ENCODE results near the gene NFIB. TPM values are rescaled to one million over a fixed set of nuclear protein-coding genes. Genes with fewer than 3 reads are reported as not detected.

NFIB gene
- total RNA-seq, 1 donor, result 12.1 TPM

- no peak for DNase-seq (ENCODE audit: low read depth)
- no peak overlapping the region for H3K4me3 ChIP-seq (ENCODE audit: low read depth, low read length)
- no peak for TF ChIP-seq CTCF (IDR thresholded peaks at IDR 0.05; ENCODE audit: insufficient read depth, low read depth, low read length)
These were observed 13.4 kb downstream of the NFIB start for GRCh38 chr9:14300588-14300987.

- no peak overlapping the region for H3K4me3 ChIP-seq (ENCODE audit: low read depth, low read length)
- no peak for DNase-seq (ENCODE audit: low read depth)
- no peak for TF ChIP-seq CTCF (IDR thresholded peaks at IDR 0.05; ENCODE audit: insufficient read depth, low read depth, low read length)
These were observed 13.9 kb downstream of the NFIB start for GRCh38 chr9:14300040-14300439.

- no peak for TF ChIP-seq CTCF (IDR thresholded peaks at IDR 0.05; ENCODE audit: insufficient read depth, low read depth, low read length)
- no peak for DNase-seq (ENCODE audit: low read depth)
- H3K4me3 ChIP-seq (ENCODE audit: low read depth, low read length), result no peak overlapping the region
These were observed 15.3 kb downstream of the NFIB start for GRCh38 chr9:14298601-14299022.

- no peak for TF ChIP-seq CTCF (IDR thresholded peaks at IDR 0.05; ENCODE audit: insufficient read depth, low read depth, low read length)
- no peak for DNase-seq (ENCODE audit: low read depth)
- H3K4me3 ChIP-seq (ENCODE audit: low read depth, low read length), result no peak overlapping the region
These were observed 17.3 kb downstream of the NFIB start for GRCh38 chr9:14296495-14297113.

GRCh38 chr9:14294659-14295058, 19.3 kb downstream of the NFIB start:
- no peak for DNase-seq (ENCODE audit: low read depth)
- TF ChIP-seq CTCF (IDR thresholded peaks at IDR 0.05; ENCODE audit: insufficient read depth, low read depth, low read length), result no peak
- H3K4me3 ChIP-seq (ENCODE audit: low read depth, low read length), result no peak overlapping the region

- DNase-seq (ENCODE audit: low read depth), result no peak
- no peak overlapping the region for H3K4me3 ChIP-seq (ENCODE audit: low read depth, low read length)
- TF ChIP-seq CTCF (IDR thresholded peaks at IDR 0.05; ENCODE audit: insufficient read depth, low read depth, low read length), result no peak
These were observed 20.1 kb downstream of the NFIB start for GRCh38 chr9:14293801-14294200.

- no peak for TF ChIP-seq CTCF (IDR thresholded peaks at IDR 0.05; ENCODE audit: insufficient read depth, low read depth, low read length)
- DNase-seq (ENCODE audit: low read depth), result no peak
- H3K4me3 ChIP-seq (ENCODE audit: low read depth, low read length), result no peak overlapping the region
These were observed 21.7 kb downstream of the NFIB start for GRCh38 chr9:14292181-14292739.
